ENCODE measurements around the gene GATA5.

GATA5 gene

DNA sequence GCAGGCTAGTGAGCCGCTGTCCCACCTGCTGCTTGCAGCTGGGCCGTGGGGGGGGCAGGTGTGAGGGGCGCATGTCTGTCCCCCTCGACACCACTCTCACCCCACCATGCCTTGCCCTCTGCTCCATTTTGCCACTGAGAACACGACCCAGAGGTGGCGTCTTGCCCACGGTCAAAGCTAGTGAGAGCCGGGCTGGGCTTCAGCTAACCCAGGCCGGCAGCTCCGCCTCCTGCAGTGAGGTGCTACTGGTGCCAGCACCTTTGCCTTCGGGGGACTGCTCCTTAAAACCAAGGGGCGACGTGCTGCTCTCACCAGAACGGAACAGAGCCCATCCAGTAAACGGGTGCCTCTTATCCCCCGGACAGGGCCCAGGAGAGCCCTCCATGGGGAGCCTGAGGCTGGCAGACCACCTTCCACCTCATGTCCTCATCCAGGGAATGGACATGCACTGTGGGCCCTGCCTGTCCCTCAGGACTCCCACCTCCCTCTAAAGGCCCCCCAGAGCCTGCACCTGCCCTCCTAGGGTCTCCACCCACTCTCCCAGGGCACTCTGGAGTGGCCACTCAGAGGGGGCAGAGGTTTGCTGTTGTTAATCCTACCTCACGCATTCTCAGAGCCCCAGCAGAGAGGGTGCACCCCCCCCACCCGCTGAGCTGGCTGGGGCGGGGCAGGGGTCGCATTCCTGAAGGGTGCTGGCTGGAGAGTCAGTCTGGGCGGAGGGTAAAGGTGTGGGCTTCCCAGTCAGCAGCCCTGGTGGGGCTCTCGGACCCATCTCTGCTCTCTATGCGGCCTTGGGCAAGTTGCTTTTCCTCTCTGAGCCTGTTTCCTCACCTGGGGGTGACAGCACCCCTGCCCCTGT lies 51.3 kb downstream of the GATA5 start:
- peaks cover 7% of the 10 kb centered on the region for H3K4me1 ChIP-seq (ENCODE audit: control insufficient read depth, low read depth, low read length)
- no peak overlapping the region for H3K4me3 ChIP-seq (ENCODE audit: low read length)
- H3K4me2 ChIP-seq (ENCODE audit: low read length) = no peak overlapping the region
- H4K8ac ChIP-seq (ENCODE audit: low read depth, low read length) = no peak overlapping the region
- H2BK120ac ChIP-seq (ENCODE audit: low read depth, low read length) = no peak overlapping the region
- no peaks in the 10 kb centered on the region for H3K27me3 ChIP-seq (ENCODE audit: insufficient read depth, low read length, poor library complexity)
- no peaks in the 10 kb centered on the region for H3K79me1 ChIP-seq (ENCODE audit: low read length)
- no peak overlapping the region for H3K56ac ChIP-seq (ENCODE audit: low read length)
- H2BK5ac ChIP-seq (ENCODE audit: low read length) = no peak overlapping the region
- no CpG with 5 or more reads among the region's 23 CpGs for WGBS (ENCODE audit: extremely low coverage, insufficient coverage, low lambda C conversion rate)
- no peak overlapping the region for H3K18ac ChIP-seq (ENCODE audit: low read length)
- DNase-seq = no peak
- no peak overlapping the region for H3K27ac ChIP-seq (ENCODE audit: low read depth, low read length)
- H3K36me3 ChIP-seq (ENCODE audit: control insufficient read depth, insufficient read depth, low read length) = no peaks in the 10 kb centered on the region
- no peak overlapping the region for H4K5ac ChIP-seq (ENCODE audit: low read length)
- H2AK5ac ChIP-seq (ENCODE audit: low read length) = no peak overlapping the region
- no peak overlapping the region for H2BK15ac ChIP-seq (replicated peaks; ENCODE audit: low read depth)
- no peak overlapping the region for H3K9ac ChIP-seq (ENCODE audit: low read length)
- H3K23ac ChIP-seq (ENCODE audit: low read length) = no peak overlapping the region
- H3K79me2 ChIP-seq (ENCODE audit: control insufficient read depth, insufficient read depth, low read length) = no peaks in the 10 kb centered on the region
- H3K4ac ChIP-seq (ENCODE audit: low read depth, low read length) = no peak overlapping the region

DNA sequence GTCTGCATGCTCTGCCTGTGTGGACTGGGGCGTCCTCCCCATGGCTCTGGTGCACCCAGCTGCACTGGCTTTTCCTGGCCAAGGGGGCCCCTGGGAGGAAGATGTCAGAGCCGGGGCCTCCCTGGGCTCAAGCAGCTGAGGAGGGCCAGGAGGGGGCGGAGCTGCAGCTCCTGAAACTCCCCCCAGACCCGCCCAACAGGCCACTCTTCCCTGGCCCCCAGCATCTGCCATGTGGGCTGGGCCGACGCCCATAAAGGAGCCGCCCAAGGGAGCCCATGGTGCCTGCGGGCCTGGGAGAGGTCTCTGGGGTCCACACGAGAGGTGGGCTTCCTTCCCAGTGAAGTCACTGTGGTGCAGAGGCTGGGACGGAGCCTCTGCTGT lies 52.5 kb downstream of the GATA5 start:
- Histone ChIP-seq H3K4me3 (ENCODE audit: low read length) (no peak overlapping the region), H2BK15ac (replicated peaks; ENCODE audit: low read depth) (no peak overlapping the region), H3K27me3 (ENCODE audit: insufficient read depth, low read length, poor library complexity) (no peaks in the 10 kb centered on the region), H3K23ac (ENCODE audit: low read length) (no peak overlapping the region), H3K56ac (ENCODE audit: low read length) (no peak overlapping the region), H3K4me2 (ENCODE audit: low read length) (no peak overlapping the region), H2BK120ac (ENCODE audit: low read depth, low read length) (no peak overlapping the region), H4K5ac (ENCODE audit: low read length) (no peak overlapping the region), H3K4ac (ENCODE audit: low read depth, low read length) (no peak overlapping the region), H3K4me1 (ENCODE audit: control insufficient read depth, low read depth, low read length) (peaks cover 7% of the 10 kb centered on the region), H2BK5ac (ENCODE audit: low read length) (no peak overlapping the region), H3K27ac (ENCODE audit: low read depth, low read length) (no peak overlapping the region), H2AK5ac (ENCODE audit: low read length) (no peak overlapping the region), H3K79me1 (ENCODE audit: low read length) (no peaks in the 10 kb centered on the region), H3K18ac (ENCODE audit: low read length) (no peak overlapping the region), H3K9ac (ENCODE audit: low read length) (no peak overlapping the region), H3K79me2 (ENCODE audit: control insufficient read depth, insufficient read depth, low read length) (no peaks in the 10 kb centered on the region), H4K8ac (ENCODE audit: low read depth, low read length) (no peak overlapping the region), H3K36me3 (ENCODE audit: control insufficient read depth, insufficient read depth, low read length) (no peaks in the 10 kb centered on the region)
- DNase-seq = no peak
- no CpG with 5 or more reads among the region's 10 CpGs for WGBS (ENCODE audit: extremely low coverage, insufficient coverage, low lambda C conversion rate)

DNA sequence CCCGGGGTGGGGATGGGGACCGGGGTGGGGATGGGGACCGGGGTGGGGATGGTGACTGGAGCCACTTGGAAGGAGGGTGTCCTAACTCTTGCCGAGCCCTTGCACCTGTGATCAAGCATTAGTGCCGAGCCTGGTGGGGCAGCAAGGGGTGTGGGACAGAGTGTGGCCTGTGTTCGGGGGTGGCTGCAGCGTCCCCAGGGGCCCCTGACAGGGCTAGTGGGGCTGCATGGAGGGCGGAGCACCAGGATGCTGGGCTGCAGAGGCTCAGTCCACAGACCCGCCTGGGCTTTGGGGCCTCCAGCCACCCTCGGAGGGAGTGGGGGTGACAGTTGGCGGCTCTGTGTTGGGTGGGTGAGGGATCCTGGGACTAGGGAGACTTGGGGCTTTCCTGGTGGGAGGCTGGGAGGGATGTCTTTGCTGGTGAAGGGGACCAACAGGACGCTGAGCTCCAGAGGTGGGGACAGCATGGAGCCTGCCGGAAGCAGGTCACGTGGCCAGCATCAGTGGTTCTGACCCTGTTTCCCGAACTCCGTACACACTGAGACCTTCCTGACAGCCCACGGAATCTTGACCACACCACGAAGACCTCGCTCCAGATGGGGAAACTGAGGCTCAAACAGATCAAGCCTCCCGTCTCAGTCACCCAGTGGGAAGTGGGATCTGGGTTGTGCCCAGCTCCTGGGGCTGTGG lies 53.0 kb downstream of the GATA5 start:
- Histone ChIP-seq H3K18ac (ENCODE audit: low read length) (no peak overlapping the region), H3K79me2 (ENCODE audit: control insufficient read depth, insufficient read depth, low read length) (no peaks in the 10 kb centered on the region), H4K5ac (ENCODE audit: low read length) (no peak overlapping the region), H3K27me3 (ENCODE audit: insufficient read depth, low read length, poor library complexity) (no peaks in the 10 kb centered on the region), H2BK120ac (ENCODE audit: low read depth, low read length) (no peak overlapping the region), H3K4me1 (ENCODE audit: control insufficient read depth, low read depth, low read length) (peaks cover 7% of the 10 kb centered on the region), H3K23ac (ENCODE audit: low read length) (no peak overlapping the region), H3K4me3 (ENCODE audit: low read length) (no peak overlapping the region), H3K9ac (ENCODE audit: low read length) (no peak overlapping the region), H3K36me3 (ENCODE audit: control insufficient read depth, insufficient read depth, low read length) (no peaks in the 10 kb centered on the region), H2AK5ac (ENCODE audit: low read length) (no peak overlapping the region), H2BK15ac (replicated peaks; ENCODE audit: low read depth) (no peak overlapping the region), H2BK5ac (ENCODE audit: low read length) (no peak overlapping the region), H3K4ac (ENCODE audit: low read depth, low read length) (no peak overlapping the region), H3K27ac (ENCODE audit: low read depth, low read length) (no peak overlapping the region), H3K79me1 (ENCODE audit: low read length) (no peaks in the 10 kb centered on the region), H4K8ac (ENCODE audit: low read depth, low read length) (no peak overlapping the region), H3K56ac (ENCODE audit: low read length) (no peak overlapping the region), H3K4me2 (ENCODE audit: low read length) (no peak overlapping the region)
- WGBS (ENCODE audit: extremely low coverage, insufficient coverage, low lambda C conversion rate) = no CpG with 5 or more reads among the region's 20 CpGs
- no peak for DNase-seq

DNA sequence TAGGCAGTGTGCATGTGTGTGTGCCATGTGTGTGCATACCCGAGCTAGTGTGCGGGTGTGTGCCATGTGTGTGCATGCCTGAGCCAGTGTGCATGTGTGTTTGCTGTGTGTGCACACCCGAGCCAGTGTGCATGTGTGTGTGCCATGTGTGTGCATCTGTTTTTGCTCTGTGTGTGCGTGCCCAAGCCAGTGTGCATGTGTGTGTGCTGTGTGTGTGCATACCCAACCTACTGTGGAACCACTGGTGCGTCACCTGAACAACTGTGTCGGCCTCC lies 54.1 kb downstream of the GATA5 start:
- Histone ChIP-seq H3K4me3 (ENCODE audit: low read length) (no peak overlapping the region), H4K5ac (ENCODE audit: low read length) (no peak overlapping the region), H3K9ac (ENCODE audit: low read length) (no peak overlapping the region), H3K79me1 (ENCODE audit: low read length) (no peaks in the 10 kb centered on the region), H3K79me2 (ENCODE audit: control insufficient read depth, insufficient read depth, low read length) (no peaks in the 10 kb centered on the region), H4K8ac (ENCODE audit: low read depth, low read length) (no peak overlapping the region), H3K27me3 (ENCODE audit: insufficient read depth, low read length, poor library complexity) (no peaks in the 10 kb centered on the region), H3K36me3 (ENCODE audit: control insufficient read depth, insufficient read depth, low read length) (no peaks in the 10 kb centered on the region), H3K4ac (ENCODE audit: low read depth, low read length) (no peak overlapping the region), H3K56ac (ENCODE audit: low read length) (no peak overlapping the region), H3K23ac (ENCODE audit: low read length) (no peak overlapping the region), H2BK120ac (ENCODE audit: low read depth, low read length) (no peak overlapping the region), H3K4me2 (ENCODE audit: low read length) (no peak overlapping the region), H2AK5ac (ENCODE audit: low read length) (no peak overlapping the region), H2BK5ac (ENCODE audit: low read length) (no peak overlapping the region), H3K27ac (ENCODE audit: low read depth, low read length) (no peak overlapping the region), H3K4me1 (ENCODE audit: control insufficient read depth, low read depth, low read length) (peaks cover 3% of the 10 kb centered on the region), H2BK15ac (replicated peaks; ENCODE audit: low read depth) (no peak overlapping the region), H3K18ac (ENCODE audit: low read length) (no peak overlapping the region)
- no peak for DNase-seq
- WGBS (ENCODE audit: extremely low coverage, insufficient coverage, low lambda C conversion rate) = no CpG with 5 or more reads among the region's 6 CpGs

DNA sequence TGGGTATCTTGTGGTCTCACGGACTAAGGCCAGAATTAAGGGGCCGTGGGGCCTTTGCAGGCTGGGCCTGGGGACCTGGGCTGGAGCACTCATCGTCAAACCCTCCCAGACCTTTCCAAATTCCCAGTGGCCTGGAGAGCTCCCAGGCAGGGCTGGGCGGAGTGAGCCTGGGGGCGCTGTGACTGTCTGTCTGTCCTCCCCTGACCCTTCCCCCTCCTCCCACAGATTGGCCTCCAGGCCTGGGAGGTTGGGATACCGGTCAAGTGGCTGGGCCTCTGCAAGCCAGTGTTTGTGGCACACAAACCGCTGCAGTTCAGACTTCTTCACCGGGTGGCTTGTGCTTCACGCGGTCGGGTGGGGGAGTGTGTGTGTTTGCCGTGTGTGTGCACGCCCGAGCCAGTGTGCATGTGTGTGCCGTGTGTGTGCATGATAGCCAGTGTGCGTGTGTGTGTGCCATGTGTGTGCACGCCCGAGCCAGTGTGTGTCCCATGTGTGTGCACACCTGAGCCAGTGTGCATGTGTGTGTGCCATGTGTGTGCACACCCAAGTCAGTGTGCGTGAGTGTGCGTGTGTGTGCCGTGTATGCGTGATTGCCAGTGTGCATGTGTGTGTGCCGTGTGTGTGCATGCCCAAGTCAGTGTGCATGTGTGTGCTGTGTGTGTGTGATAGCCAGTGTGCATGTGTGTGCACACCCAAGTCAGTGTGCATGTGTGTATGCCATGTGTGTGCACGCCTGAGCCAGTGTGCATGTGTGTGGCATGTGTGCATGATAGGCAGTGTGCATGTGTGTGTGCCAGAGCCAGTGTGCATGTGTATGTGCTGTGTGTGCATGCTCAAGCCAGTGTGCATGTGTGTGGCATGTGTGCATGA lies 54.7 kb downstream of the GATA5 start:
- Histone ChIP-seq H3K56ac (ENCODE audit: low read length) (no peak overlapping the region), H2BK120ac (ENCODE audit: low read depth, low read length) (no peak overlapping the region), H3K79me2 (ENCODE audit: control insufficient read depth, insufficient read depth, low read length) (no peaks in the 10 kb centered on the region), H3K4me2 (ENCODE audit: low read length) (no peak overlapping the region), H4K5ac (ENCODE audit: low read length) (no peak overlapping the region), H2AK5ac (ENCODE audit: low read length) (no peak overlapping the region), H3K27me3 (ENCODE audit: insufficient read depth, low read length, poor library complexity) (no peaks in the 10 kb centered on the region), H2BK5ac (ENCODE audit: low read length) (no peak overlapping the region), H3K4me1 (ENCODE audit: control insufficient read depth, low read depth, low read length) (no peaks in the 10 kb centered on the region), H3K36me3 (ENCODE audit: control insufficient read depth, insufficient read depth, low read length) (no peaks in the 10 kb centered on the region), H3K79me1 (ENCODE audit: low read length) (no peaks in the 10 kb centered on the region), H3K9ac (ENCODE audit: low read length) (no peak overlapping the region), H3K4me3 (ENCODE audit: low read length) (no peak overlapping the region), H2BK15ac (replicated peaks; ENCODE audit: low read depth) (no peak overlapping the region), H3K18ac (ENCODE audit: low read length) (no peak overlapping the region), H4K8ac (ENCODE audit: low read depth, low read length) (no peak overlapping the region), H3K23ac (ENCODE audit: low read length) (no peak overlapping the region), H3K4ac (ENCODE audit: low read depth, low read length) (no peak overlapping the region), H3K27ac (ENCODE audit: low read depth, low read length) (no peak overlapping the region)
- DNase-seq = no peak
- no CpG with 5 or more reads among the region's 24 CpGs for WGBS (ENCODE audit: extremely low coverage, insufficient coverage, low lambda C conversion rate)

Data from mesendoderm (in vitro differentiated cells).